GM12878 (cell line): Measurements from ENCODE around the gene SELENOV. TPM values are rescaled to one million over a fixed set of nuclear protein-coding genes. Genes with fewer than 3 reads are reported as not detected.

Experiments
- ATAC-seq: fragments of 200-7000 bp; cut with Tn5 transposase; 3 replicates; pipeline ENCODE4 v1.9.1; 2020; ENCODE audit warnings: mild to moderate bottlenecking, moderate library complexity
- BruUV-seq: library from RNA; stranded (reverse); fragments of 400-500 nt; replicated peaks from 2 replicates; lab custom pipeline; 2021; lab: Mats Ljungman, UMichigan
- CTCF ChIA-PET: fragments of 300-600 bp; sonication (Branson Sonifier 250); formaldehyde crosslinking; extraction: SDS; loops from one replicate; lab custom pipeline; 2021; ENCODE audit warnings: inconsistent platforms; lab: Yijun Ruan, JAX
- POLR2A ChIA-PET: fragments of 350-600 bp; formaldehyde crosslinking; extraction: SDS; loops from one replicate; lab custom pipeline; 2021; ENCODE audit warnings: inconsistent platforms; lab: Charles Lee
- RAD21 ChIA-PET: fragments of 300-600 bp; sonication (Branson Sonifier 250); formaldehyde crosslinking; loops from one replicate; lab custom pipeline; 2023; ENCODE audit warnings: antibody characterized with exemption; ENCODE audit not compliant: unreplicated experiment; lab: Charles Lee
- SMC1A ChIA-PET: fragments of 300-600 bp; sonication (Branson Sonifier 250); formaldehyde crosslinking; loops from one replicate; lab custom pipeline; 2023; ENCODE audit not compliant: unreplicated experiment, uncharacterized antibody; lab: Charles Lee
- DNase-seq: peaks from one replicate; pipeline ENCODE4 v3.0.0-alpha.2; 2011; ENCODE audit warnings: low read depth, low spot score
- FAIRE-seq: peaks from 3 replicates; lab custom pipeline; 2011; peaks lifted over from hg19 to GRCh38; lab: Jason Lieb, UNC
- H2AFZ ChIP-seq: 2 replicates; pipeline ENCODE4 v1.6.0; 2011; ENCODE audit warnings: low read depth, low read length, control low read depth; ENCODE audit not compliant: control insufficient read depth
- H3K27ac ChIP-seq: 2 replicates; pipeline ENCODE4 v1.5.1; 2011; ENCODE audit warnings: control low read depth; ENCODE audit not compliant: control insufficient read depth, insufficient read depth
- H3K27me3 ChIP-seq, 2 experiments: replicated peaks in 1 of 2; 2 replicates each; pipeline versions ENCODE4 v1.6.0 to v1.6.1; 2011; ENCODE audit warnings: low read length in 1 of 2; ENCODE audit not compliant: control insufficient read depth in 2 of 2, insufficient read depth in 2 of 2
- H3K36me3 ChIP-seq, 2 experiments: 2 replicates each; pipeline ENCODE4 v1.5.1; 2011; ENCODE audit warnings: low read length in 1 of 2; ENCODE audit not compliant: control insufficient read depth in 2 of 2, insufficient read depth in 2 of 2
- H3K4me1 ChIP-seq: 2 replicates; pipeline ENCODE4 v1.6.1; 2011; ENCODE audit warnings: mild to moderate bottlenecking, low read length, moderate library complexity, mixed read lengths; ENCODE audit not compliant: control insufficient read depth, insufficient read depth
- H3K4me2 ChIP-seq: 2 replicates; pipeline ENCODE4 v1.6.0; 2011; ENCODE audit warnings: control low read depth; ENCODE audit not compliant: control insufficient read depth, insufficient read depth
- H3K4me3 ChIP-seq: fragments of 200-600 bp; sonication (generic); 2 replicates; pipeline ENCODE4 v1.5.1; 2016
- H3K79me2 ChIP-seq: 2 replicates; pipeline ENCODE4 v1.6.0; 2011; ENCODE audit warnings: low read length; ENCODE audit not compliant: control insufficient read depth, insufficient read depth
- H3K9ac ChIP-seq: 2 replicates; pipeline ENCODE4 v1.8.0; 2011; ENCODE audit warnings: low read length, control low read depth, mixed read lengths; ENCODE audit not compliant: control insufficient read depth, insufficient read depth
- H3K9me3 ChIP-seq: replicated peaks from 3 replicates; pipeline ENCODE4 v1.5.1; 2011; ENCODE audit warnings: mild to moderate bottlenecking, low read length; ENCODE audit not compliant: control insufficient read depth, insufficient read depth
- H4K20me1 ChIP-seq: 2 replicates; pipeline ENCODE4 v1.6.0; 2011; ENCODE audit not compliant: control insufficient read depth, insufficient read depth
- BACH1 ChIP-seq: fragments of 450-650 bp; IDR thresholded peaks from 2 replicates; pipeline ENCODE4 v1.6.1; 2017; ENCODE audit warnings: mild to moderate bottlenecking, borderline replicate concordance
- BHLHE40 ChIP-seq, 2 experiments: fragments of 450-650 bp in 1 of 2; IDR thresholded peaks; 2 replicates each; pipeline ENCODE4 v1.6.1; 2011 to 2017; ENCODE audit warnings: low read depth in 2 of 2, borderline replicate concordance in 1 of 2, improper control_type of control experiment in 1 of 2, low read length in 1 of 2, mild to moderate bottlenecking in 1 of 2
- JUND ChIP-seq: IDR thresholded peaks from 2 replicates; pipeline ENCODE4 v1.6.1; 2012; ENCODE audit warnings: low read depth, mild to moderate bottlenecking, low read length, improper control_type of control experiment, moderate library complexity
- LARP7 ChIP-seq: fragments of 450-650 bp; IDR thresholded peaks from 2 replicates; pipeline ENCODE4 v1.6.1; 2017; ENCODE audit warnings: mild to moderate bottlenecking
- PML ChIP-seq: IDR thresholded peaks from 2 replicates; pipeline ENCODE4 v1.6.1; 2012; ENCODE audit warnings: low read length, inconsistent platforms
- SIN3A ChIP-seq: IDR thresholded peaks from 2 replicates; pipeline ENCODE4 v1.6.1; 2012; ENCODE audit warnings: low read depth, low read length, improper control_type of control experiment
- TBL1XR1 ChIP-seq: IDR thresholded peaks from 2 replicates; pipeline ENCODE4 v1.6.1; 2012; ENCODE audit warnings: low read depth, low read length, improper control_type of control experiment
- WGBS: methylation state at CpG from one replicate; pipeline ENCODE4 v1.1.6; 2016; ENCODE audit warnings: low lambda C conversion rate; ENCODE audit not compliant: insufficient replicate concordance, insufficient coverage; ENCODE audit errors: missing lambda C conversion rate; 5-methylcytosine and 5-hydroxymethylcytosine counted together
- in situ Hi-C: fragments of 300-500 bp; cut with MboI; formaldehyde crosslinking; loops from 9 replicates; pipeline ENCODE4 v1.14.3; 2018; ENCODE audit warnings: mixed read lengths
- intact Hi-C: fragments of 100-400 bp; cut with micrococcal nuclease; formaldehyde crosslinking; loops from one replicate; pipeline ENCODE4 v1.14.2; 2022; ENCODE audit not compliant: unreplicated experiment
- polyA plus RNA-seq, 11 experiments: library from polyadenylated mRNA; depleted of rRNA in 4 of 11; unstranded in 6 of 11; stranded (reverse) in 5 of 11; fragments of >200 nt; fragmentation: Nextera tagmentation in 4 of 11; fragmentation: Illumina TruSeq in 1 of 11; extraction: Ambion mirVana in 4 of 11; extraction: Trizol in 1 of 11; gene quantifications; 1 replicate in 1 of 11; 2 replicates in 10 of 11; pipeline versions ENCODE4 v1.2.1 to v1.2.3, GENCODE V29; 2011 to 2016; ENCODE audit warnings: inconsistent platforms in 2 of 11, missing spikeins in 2 of 11, low read depth in 1 of 11
- total RNA-seq, 4 experiments: library from RNA; depleted of rRNA in 3 of 4; stranded (reverse); fragments of >200 nt in 3 of 4; fragmentation: Illumina TruSeq in 1 of 4; extraction: Trizol in 1 of 4; gene quantifications; 2 replicates each; pipeline versions ENCODE4 v1.2.1 to v1.2.3, GENCODE V29; 2013 to 2021

Gene SELENOV
- total and polyA plus RNA-seq, 10 of the 15 experiments (the other 5 are each of a cell fraction or from before 2014, with no cell fraction given): not detected

GRCh38 chr19:39483141-39483540, 31.8 kb upstream of the SELENOV start:
- DNase-seq (no peak), FAIRE-seq (no peak)
- CTCF ChIA-PET: interaction anchor here (1.1 kb wide), 1 partner anchor 51 kb away, joined by 3 read pairs; no protein-coding TSS in a partner anchor

GRCh38 chr19:39489756-39490155, 25.2 kb upstream of the SELENOV start:
- ATAC-seq (no peak), DNase-seq (no peak), FAIRE-seq (no peak)
- H3K4me2 ChIP-seq: no peak overlapping the region
- SMC1A ChIA-PET: interaction anchor here (1.0 kb wide), 1 partner anchor 15 kb away, joined by 3 read pairs; no protein-coding TSS in a partner anchor
- H3K36me3 ChIP-seq: peaks cover 19 to 24% of the 10 kb centered on the region in 2 experiments; a peak in 3 of 4 replicates
- no peaks in the 10 kb centered on the region for H3K27me3 ChIP-seq
- intact Hi-C loops: no loop called here
- CTCF ChIA-PET: no interaction called here
- H3K27ac ChIP-seq: no peak overlapping the region
- no peak overlapping the region for H2AFZ ChIP-seq
- no peaks in the 10 kb centered on the region for H3K4me1 ChIP-seq
- no peaks in the 10 kb centered on the region for H3K9me3 ChIP-seq
- no peak for TF ChIP-seq LARP7
- POLR2A ChIA-PET: no interaction called here
- in situ Hi-C loops: no loop called here
- H4K20me1 ChIP-seq: no peaks in the 10 kb centered on the region
- 97% methylated on average over 10 of the region's 10 CpGs for WGBS
- BruUV-seq: no TSS peak
- RAD21 ChIA-PET: no interaction called here
- H3K9ac ChIP-seq: no peak overlapping the region
- no peaks in the 10 kb centered on the region for H3K79me2 ChIP-seq
- H3K4me3 ChIP-seq: no peak overlapping the region

More at GRCh38 chr19:39483141-39483540, 31.8 kb upstream of the SELENOV start:
- TF ChIP-seq SIN3A (no peak), PML (no peak), JUND (no peak), BHLHE40 (IDR thresholded peaks at IDR 0.05; ENCODE audit: borderline replicate concordance in 1 of 2, low read depth in 2 of 2, low read length in 1 of 2) (no peak), BACH1 (no peak), TBL1XR1 (no peak)
- H3K27ac ChIP-seq: no peak overlapping the region
- H4K20me1 ChIP-seq: no peaks in the 10 kb centered on the region
- H3K9me3 ChIP-seq: no peaks in the 10 kb centered on the region
- H3K9ac ChIP-seq: no peak overlapping the region
- BruUV-seq: no TSS peak
- in situ Hi-C loops: no loop called here
- H3K27me3 ChIP-seq: no peaks in the 10 kb centered on the region
- POLR2A ChIA-PET: no interaction called here
- SMC1A ChIA-PET: no interaction called here
- peaks cover 6% of the 10 kb centered on the region for H3K4me1 ChIP-seq
- H3K4me3 ChIP-seq: no peak overlapping the region
- peaks cover 22% of the 10 kb centered on the region for H3K79me2 ChIP-seq
- ATAC-seq: no peak
- RAD21 ChIA-PET: no interaction called here
- no peak overlapping the region for H2AFZ ChIP-seq
- H3K36me3 ChIP-seq: peaks cover 8 to 12% of the 10 kb centered on the region in 2 experiments; a peak in 3 of 4 replicates
- 84% methylated on average over 5 of the region's 6 CpGs for WGBS
- intact Hi-C loops: no loop called here
- no peak overlapping the region for H3K4me2 ChIP-seq
